Neural crest cell (in vitro differentiated cells): ENCODE data around the gene DNAJC30. TPM values are rescaled to one million over a fixed set of nuclear protein-coding genes. Genes with fewer than 3 reads are reported as not detected.
"Not testable (repeated sequence)": the region's sequence is repeated elsewhere in the genome, so short reads cannot be mapped to it uniquely, and the experiment has no call there.

ENCODE experiments used
- DNase-seq: peaks from one replicate; pipeline ENCODE4 v3.0.0; 2021; ENCODE audit warnings: low read depth, mixed read lengths, low spot score
- H3K27ac Mint-ChIP-seq: one replicate; pipeline ENCODE4 v1.8.0; 2021; ENCODE audit warnings: mild to moderate bottlenecking, mixed read lengths; ENCODE audit not compliant: unreplicated experiment
- H3K27me3 Mint-ChIP-seq: 2 replicates; pipeline ENCODE4 v1.8.0; 2021; ENCODE audit warnings: low read depth, mild to moderate bottlenecking, mixed read lengths
- H3K36me3 Mint-ChIP-seq: 2 replicates; pipeline ENCODE4 v1.8.0; 2021; ENCODE audit warnings: low read depth, mild to moderate bottlenecking, mixed read lengths
- H3K4me1 Mint-ChIP-seq: 2 replicates; pipeline ENCODE4 v1.8.0; 2021; ENCODE audit warnings: mixed read lengths
- H3K4me3 Mint-ChIP-seq: one replicate; pipeline ENCODE4 v1.8.0; 2021; ENCODE audit warnings: mild to moderate bottlenecking, mixed read lengths
- H3K9me3 Mint-ChIP-seq: 2 replicates; pipeline ENCODE4 v1.8.0; 2021; ENCODE audit warnings: mixed read lengths
- CTCF ChIP-seq: fragments of 200-600 bp; sonication (generic); conservative IDR thresholded peaks from 2 replicates; pipeline ENCODE4 v1.5.0; 2021; ENCODE audit warnings: antibody characterized with exemption, mild to moderate bottlenecking
- total RNA-seq: library from RNA; stranded (reverse); gene quantifications from 2 replicates; pipeline ENCODE4 v1.2.1, GENCODE V29; 2021

Gene DNAJC30
- total RNA-seq, 1 donor from 2014 or later = 11.1 TPM

GRCh38 chr7:73726083-73726466 is 42.8 kb upstream of the DNAJC30 start:
- no peaks in the 10 kb centered on the region for H3K9me3 Mint-ChIP-seq
- H3K27ac Mint-ChIP-seq = no peak overlapping the region
- H3K4me3 Mint-ChIP-seq = no peak overlapping the region
- TF ChIP-seq CTCF = peak; percentile 5
- no peak for DNase-seq
- no peaks in the 10 kb centered on the region for H3K36me3 Mint-ChIP-seq
- peaks cover 5% of the 10 kb centered on the region for H3K4me1 Mint-ChIP-seq
- peaks cover 10% of the 10 kb centered on the region for H3K27me3 Mint-ChIP-seq

- Mint-ChIP-seq H3K36me3 (no peaks in the 10 kb centered on the region), H3K27ac (no peak overlapping the region), H3K4me3 (no peak overlapping the region), H3K9me3 (no peaks in the 10 kb centered on the region), H3K27me3 (peaks cover 17% of the 10 kb centered on the region), H3K4me1 (peaks cover 5% of the 10 kb centered on the region)
- DNase-seq = no peak
- no peak for TF ChIP-seq CTCF
Observed at GRCh38 chr7:73723813-73724212, 40.6 kb upstream of the DNAJC30 start.

- Mint-ChIP-seq H3K27me3 (peaks cover 8% of the 10 kb centered on the region), H3K36me3 (no peaks in the 10 kb centered on the region), H3K27ac (no peak overlapping the region), H3K4me1 (peaks cover 5% of the 10 kb centered on the region), H3K9me3 (no peaks in the 10 kb centered on the region), H3K4me3 (peak overlapping the region; percentile 41)
- no peak for TF ChIP-seq CTCF
- DNase-seq = no peak
Observed at GRCh38 chr7:73722785-73723184, 39.5 kb upstream of the DNAJC30 start.

- H3K36me3 Mint-ChIP-seq, H3K9me3 Mint-ChIP-seq, H3K4me1 Mint-ChIP-seq, DNase-seq, H3K27ac Mint-ChIP-seq, H3K27me3 Mint-ChIP-seq: not testable (repeated sequence)
- peak overlapping the region; percentile 64 for H3K4me3 Mint-ChIP-seq
Observed at GRCh38 chr7:73722182-73722581, 38.9 kb upstream of the DNAJC30 start.

GRCh38 chr7:73721377-73721817 is 38.1 kb upstream of the DNAJC30 start:
- H3K4me3 Mint-ChIP-seq = peak overlapping the region; percentile 88

GRCh38 chr7:73720443-73720842 is 37.2 kb upstream of the DNAJC30 start:
- H3K27me3 Mint-ChIP-seq, H3K36me3 Mint-ChIP-seq, H3K9me3 Mint-ChIP-seq, H3K27ac Mint-ChIP-seq, DNase-seq: not testable (repeated sequence)
- Mint-ChIP-seq H3K4me1 (peaks cover 16% of the 10 kb centered on the region), H3K4me3 (peak overlapping the region; percentile 88)

More at GRCh38 chr7:73721377-73721817, 38.1 kb upstream of the DNAJC30 start:
- Mint-ChIP-seq H3K4me1 (peaks cover 8% of the 10 kb centered on the region), H3K9me3 (no peaks in the 10 kb centered on the region), H3K36me3 (no peaks in the 10 kb centered on the region), H3K27ac (no peak overlapping the region), H3K27me3 (peaks cover 8% of the 10 kb centered on the region)
- DNase-seq = no peak
- TF ChIP-seq CTCF = no peak

- Mint-ChIP-seq H3K4me1 (peaks cover 17% of the 10 kb centered on the region), H3K36me3 (no peaks in the 10 kb centered on the region), H3K9me3 (no peaks in the 10 kb centered on the region), H3K27me3 (peaks cover 8% of the 10 kb centered on the region), H3K27ac (no peak overlapping the region), H3K4me3 (peak overlapping the region; percentile 88)
- DNase-seq = no peak
- TF ChIP-seq CTCF = no peak
Observed at GRCh38 chr7:73719806-73720169, 36.5 kb upstream of the DNAJC30 start.
